HEK293 (cell line): ENCODE data around the gene BHLHE41.

ENCODE experiments used
- ATF2 ChIP-seq: fragments of 450-650 bp; formaldehyde crosslinking; IDR thresholded peaks from 2 replicates; pipeline ENCODE4 v1.5.1; 2016; ENCODE audit warnings: missing biosample characterization, missing genetic modification characterization, low read depth
- BCL11A ChIP-seq: fragments of 450-650 bp; formaldehyde crosslinking; IDR thresholded peaks from 2 replicates; pipeline ENCODE4 v1.5.1; 2016; ENCODE audit warnings: low read depth, missing biosample characterization, missing genetic modification characterization
- BCL6B ChIP-seq: fragments of 450-650 bp; formaldehyde crosslinking; IDR thresholded peaks from 2 replicates; pipeline ENCODE4 v1.5.1; 2017; ENCODE audit warnings: missing biosample characterization, missing genetic modification characterization
- CTCF ChIP-seq: fragments of 450-650 bp; formaldehyde crosslinking; IDR thresholded peaks from 2 replicates; pipeline ENCODE4 v1.5.1; 2016; ENCODE audit warnings: missing biosample characterization, missing genetic modification characterization
- ELK4 ChIP-seq: IDR thresholded peaks from 2 replicates; pipeline ENCODE4 v1.6.1; 2011; ENCODE audit warnings: mild to moderate bottlenecking, low read depth, low read length, borderline replicate concordance
- GLIS2 ChIP-seq: fragments of 450-650 bp; formaldehyde crosslinking; IDR thresholded peaks from 2 replicates; pipeline ENCODE4 v1.5.1; 2016; ENCODE audit warnings: missing biosample characterization, missing genetic modification characterization
- IKZF3 ChIP-seq: fragments of 450-650 bp; IDR thresholded peaks from 2 replicates; pipeline ENCODE4 v1.5.0; 2018; ENCODE audit warnings: missing biosample characterization, mild to moderate bottlenecking, missing genetic modification characterization, moderate library complexity
- KLF17 ChIP-seq: fragments of 450-650 bp; formaldehyde crosslinking; IDR thresholded peaks from 2 replicates; pipeline ENCODE4 v1.5.1; 2016; ENCODE audit warnings: missing biosample characterization, missing genetic modification characterization
- PRDM1 ChIP-seq: fragments of 450-650 bp; formaldehyde crosslinking; IDR thresholded peaks from 2 replicates; pipeline ENCODE4; 2016; ENCODE audit warnings: missing biosample characterization, missing genetic modification characterization
- ZFHX2 ChIP-seq: fragments of 450-650 bp; formaldehyde crosslinking; conservative IDR thresholded peaks from 2 replicates; pipeline ENCODE4 v1.5.1; 2016; ENCODE audit warnings: missing biosample characterization, missing genetic modification characterization
- ZFP37 ChIP-seq: fragments of 450-650 bp; formaldehyde crosslinking; IDR thresholded peaks from 2 replicates; pipeline ENCODE4 v1.5.1; 2016; ENCODE audit warnings: missing biosample characterization, missing genetic modification characterization
- ZNF112 ChIP-seq: fragments of 450-650 bp; formaldehyde crosslinking; IDR thresholded peaks from 2 replicates; pipeline ENCODE4 v1.5.0; 2017; ENCODE audit warnings: missing biosample characterization, missing genetic modification characterization
- ZNF138 ChIP-seq: fragments of 450-650 bp; formaldehyde crosslinking; IDR thresholded peaks from 2 replicates; pipeline ENCODE4 v1.5.1; 2016; ENCODE audit warnings: missing biosample characterization, missing genetic modification characterization, borderline replicate concordance
- ZNF169 ChIP-seq: fragments of 450-650 bp; formaldehyde crosslinking; IDR thresholded peaks from 2 replicates; pipeline ENCODE4 v1.5.1; 2016; ENCODE audit warnings: missing biosample characterization, missing genetic modification characterization
- ZNF175 ChIP-seq: fragments of 450-650 bp; formaldehyde crosslinking; IDR thresholded peaks from 2 replicates; pipeline ENCODE4 v1.5.1; 2016; ENCODE audit warnings: missing biosample characterization, missing genetic modification characterization
- ZNF18 ChIP-seq: fragments of 450-650 bp; formaldehyde crosslinking; IDR thresholded peaks from 2 replicates; pipeline ENCODE4 v1.5.1; 2016; ENCODE audit warnings: missing biosample characterization, missing genetic modification characterization
- ZNF2 ChIP-seq: fragments of 450-650 bp; formaldehyde crosslinking; IDR thresholded peaks from 2 replicates; pipeline ENCODE4 v1.5.1; 2016; ENCODE audit warnings: missing biosample characterization, missing genetic modification characterization
- ZNF211 ChIP-seq: fragments of 450-650 bp; formaldehyde crosslinking; IDR thresholded peaks from 2 replicates; pipeline ENCODE4 v1.5.1; 2016; ENCODE audit warnings: low read depth, missing biosample characterization, missing genetic modification characterization
- ZNF214 ChIP-seq: fragments of 450-650 bp; formaldehyde crosslinking; IDR thresholded peaks from 2 replicates; pipeline ENCODE4 v1.5.1; 2017; ENCODE audit warnings: missing biosample characterization, mild to moderate bottlenecking, missing genetic modification characterization, borderline replicate concordance
- ZNF239 ChIP-seq: fragments of 450-650 bp; formaldehyde crosslinking; IDR thresholded peaks from 2 replicates; pipeline ENCODE4 v1.5.1; 2016; ENCODE audit warnings: missing biosample characterization, missing genetic modification characterization
- ZNF335 ChIP-seq: fragments of 450-650 bp; formaldehyde crosslinking; conservative IDR thresholded peaks from 2 replicates; pipeline ENCODE4 v1.5.1; 2016; ENCODE audit warnings: missing biosample characterization, missing genetic modification characterization
- ZNF350 ChIP-seq: fragments of 450-650 bp; formaldehyde crosslinking; IDR thresholded peaks from 2 replicates; pipeline ENCODE4 v1.5.0; 2017; ENCODE audit warnings: missing biosample characterization, mild to moderate bottlenecking, missing genetic modification characterization
- ZNF48 ChIP-seq: fragments of 450-650 bp; formaldehyde crosslinking; IDR thresholded peaks from 2 replicates; pipeline ENCODE4 v1.5.1; 2016; ENCODE audit warnings: missing biosample characterization, missing genetic modification characterization
- ZNF513 ChIP-seq: fragments of 450-650 bp; IDR thresholded peaks from 2 replicates; pipeline ENCODE4 v1.5.1; 2018; ENCODE audit warnings: missing biosample characterization, missing genetic modification characterization
- ZNF521 ChIP-seq: fragments of 450-650 bp; formaldehyde crosslinking; IDR thresholded peaks from 2 replicates; pipeline ENCODE4 v1.5.1; 2017; ENCODE audit warnings: missing biosample characterization, mild to moderate bottlenecking, missing genetic modification characterization
- ZNF654 ChIP-seq: fragments of 450-650 bp; formaldehyde crosslinking; IDR thresholded peaks from 2 replicates; pipeline ENCODE4 v1.5.1; 2016; ENCODE audit warnings: low read depth, missing biosample characterization, missing genetic modification characterization
- ZNF660 ChIP-seq: fragments of 450-650 bp; IDR thresholded peaks from 2 replicates; pipeline ENCODE4 v1.5.1; 2018; ENCODE audit warnings: missing biosample characterization, mild to moderate bottlenecking, missing genetic modification characterization
- ZNF791 ChIP-seq: fragments of 450-650 bp; formaldehyde crosslinking; IDR thresholded peaks from 2 replicates; pipeline ENCODE4 v1.5.1; 2016; ENCODE audit warnings: missing biosample characterization, missing genetic modification characterization
- ZNF792 ChIP-seq: fragments of 450-650 bp; formaldehyde crosslinking; IDR thresholded peaks from 2 replicates; pipeline ENCODE4 v1.5.1; 2016; ENCODE audit warnings: missing biosample characterization, missing genetic modification characterization
- ZSCAN23 ChIP-seq: fragments of 450-650 bp; formaldehyde crosslinking; IDR thresholded peaks from 2 replicates; pipeline ENCODE4 v1.5.1; 2016; ENCODE audit warnings: missing biosample characterization, missing genetic modification characterization

The BHLHE41 gene

GRCh38 chr12:26097046-26097878, 27.6 kb downstream of the BHLHE41 start (continued):
- no peak for TF ChIP-seq BCL11A (tag by site-specific recombination)
- no peak for TF ChIP-seq KLF17
- no peak for TF ChIP-seq ZFP37 (tag by site-specific recombination)
- no peak for TF ChIP-seq ZNF350 (tag by site-specific recombination)
- TF ChIP-seq ZNF138 (tag by site-specific recombination) = no peak
- no peak for TF ChIP-seq ZSCAN23 (tag by site-specific recombination)
- TF ChIP-seq ZNF654 (tag by site-specific recombination) = peak; percentile 75
- TF ChIP-seq ZNF175 = no peak
- no peak for TF ChIP-seq ZNF239
- 0 out of 2 replicates have a peak, but pooled peaks have one; percentile 41 for TF ChIP-seq ZNF660 (tag by site-specific recombination)
- TF ChIP-seq ZNF335 (tag by site-specific recombination) = 0 out of 2 replicates have a peak, but pooled peaks have one; percentile 14
- no peak for TF ChIP-seq BCL6B (tag by site-specific recombination)
- no peak for TF ChIP-seq ZNF2
- TF ChIP-seq ZNF513 (tag by site-specific recombination) = no peak
- TF ChIP-seq ZNF214 (tag by site-specific recombination) = no peak
- TF ChIP-seq ZNF521 (tag by site-specific recombination) = no peak
- TF ChIP-seq ZNF792 (tag by site-specific recombination) = no peak
- TF ChIP-seq ELK4 = no peak
- TF ChIP-seq PRDM1 (tag by site-specific recombination) = no peak
- TF ChIP-seq ZNF112 (tag by site-specific recombination) = no peak
- no peak for TF ChIP-seq ZNF48 (tag by site-specific recombination)
- peak; percentile 86 for TF ChIP-seq IKZF3
- no peak for TF ChIP-seq ZNF211 (tag by site-specific recombination)
- TF ChIP-seq GLIS2 (tag by site-specific recombination) = no peak
- TF ChIP-seq ZNF169 (tag by site-specific recombination) = no peak
- TF ChIP-seq ZNF18 (tag by site-specific recombination) = no peak
- no peak for TF ChIP-seq ZFHX2 (tag by site-specific recombination)
- TF ChIP-seq ATF2 (tag by site-specific recombination) = no peak
- TF ChIP-seq CTCF (tag by site-specific recombination) = peak; percentile 52; the same call in 1 of the 2 replicates
- TF ChIP-seq ZNF791 (tag by site-specific recombination) = no peak
